Measurements from ENCODE around the gene TCOF1. TPM values are rescaled to one million over a fixed set of nuclear protein-coding genes. Genes with fewer than 3 reads are reported as not detected.
A peak's percentile ranks its signal among the peaks of the same experiment; 100 is the strongest.

TCOF1 gene
- total RNA-seq, 1 donor from 2014 or later = 32.5 TPM

DNA sequence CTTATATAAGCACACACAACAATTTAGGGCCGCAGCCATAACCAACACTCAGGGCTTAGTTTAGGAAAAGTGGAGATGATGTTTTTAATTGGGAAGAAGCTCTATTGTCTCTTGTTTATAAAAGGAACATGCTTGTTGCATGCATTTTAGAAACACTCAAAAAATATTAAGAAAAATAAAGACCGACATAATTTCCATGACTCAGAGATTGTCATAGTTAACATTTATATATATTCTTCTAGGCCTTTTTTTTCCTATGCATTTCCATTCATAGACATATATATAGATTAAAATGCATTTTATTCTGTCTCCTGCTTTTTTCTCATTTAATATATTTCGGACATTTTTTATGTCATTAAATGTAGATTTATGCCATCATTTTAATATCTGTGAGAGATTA lies 41.2 kb upstream of the TCOF1 start:
- DNase-seq (ENCODE audit: extremely low spot score, unreplicated experiment) = no peak
- no peak for TF ChIP-seq CTCF (IDR thresholded peaks at IDR 0.05)
- Mint-ChIP-seq H3K4me3 (ENCODE audit: unreplicated experiment) (no peak overlapping the region), H3K4me1 (ENCODE audit: unreplicated experiment) (peaks cover 50% of the 10 kb centered on the region), H3K36me3 (ENCODE audit: unreplicated experiment) (no peaks in the 10 kb centered on the region), H3K27ac (ENCODE audit: unreplicated experiment) (peak overlapping the region; percentile 87), H3K27me3 (ENCODE audit: unreplicated experiment) (no peaks in the 10 kb centered on the region), H3K9me3 (ENCODE audit: unreplicated experiment) (no peaks in the 10 kb centered on the region)

DNA sequence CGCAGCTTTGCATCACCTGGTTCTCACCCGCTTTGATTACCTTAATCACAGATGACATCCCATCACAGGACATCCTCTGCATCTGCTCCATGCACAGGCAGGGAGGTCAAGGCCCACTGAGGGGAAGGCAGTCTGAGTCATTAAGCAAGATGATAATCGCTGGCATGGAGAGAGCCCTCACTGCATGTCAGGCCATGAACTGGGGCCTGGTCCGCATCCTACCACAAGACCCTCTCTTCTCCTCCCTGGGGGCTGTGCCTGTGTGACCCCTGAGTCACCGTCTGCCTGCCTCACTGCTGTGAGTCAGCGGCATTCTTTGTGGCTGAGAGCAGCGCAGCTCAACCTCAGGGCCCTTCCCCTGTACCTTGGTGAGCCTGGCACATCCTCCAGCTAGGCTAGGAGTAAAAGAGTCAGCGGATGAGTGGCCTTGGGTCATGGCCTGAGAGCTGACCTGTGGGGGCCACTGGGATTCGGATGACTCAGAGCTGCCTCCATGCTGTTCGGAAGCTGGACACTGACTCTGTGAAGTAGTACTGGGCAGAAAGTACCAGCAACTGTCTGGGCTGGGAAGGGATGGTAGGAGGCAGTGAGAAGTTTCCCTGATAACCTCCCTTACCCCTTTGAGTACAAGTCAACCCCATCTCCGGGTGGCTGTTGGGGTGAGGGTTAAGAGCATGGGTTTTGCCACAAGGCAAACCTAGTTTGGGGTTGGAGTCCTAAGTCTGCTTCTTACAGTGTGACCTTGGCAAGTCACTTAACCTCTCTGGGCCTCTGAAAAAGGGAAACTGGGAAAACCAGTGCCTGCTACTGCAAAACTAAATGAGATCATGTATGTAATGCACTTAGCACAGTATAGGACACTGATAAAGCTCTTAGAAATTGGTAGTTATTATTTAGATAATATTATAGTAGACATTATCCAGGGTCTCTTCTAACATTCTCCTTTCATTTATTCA lies 40.2 kb upstream of the TCOF1 start:
- H3K27me3 Mint-ChIP-seq (ENCODE audit: unreplicated experiment) = no peaks in the 10 kb centered on the region
- peak overlapping the region; percentile 87 for H3K27ac Mint-ChIP-seq (ENCODE audit: unreplicated experiment)
- no peaks in the 10 kb centered on the region for H3K36me3 Mint-ChIP-seq (ENCODE audit: unreplicated experiment)
- TF ChIP-seq CTCF (IDR thresholded peaks at IDR 0.05) = no peak
- H3K4me3 Mint-ChIP-seq (ENCODE audit: unreplicated experiment) = no peak overlapping the region
- DNase-seq (ENCODE audit: extremely low spot score, unreplicated experiment) = no peak
- H3K9me3 Mint-ChIP-seq (ENCODE audit: unreplicated experiment) = peaks cover 3% of the 10 kb centered on the region
- peaks cover 50% of the 10 kb centered on the region for H3K4me1 Mint-ChIP-seq (ENCODE audit: unreplicated experiment)

DNA sequence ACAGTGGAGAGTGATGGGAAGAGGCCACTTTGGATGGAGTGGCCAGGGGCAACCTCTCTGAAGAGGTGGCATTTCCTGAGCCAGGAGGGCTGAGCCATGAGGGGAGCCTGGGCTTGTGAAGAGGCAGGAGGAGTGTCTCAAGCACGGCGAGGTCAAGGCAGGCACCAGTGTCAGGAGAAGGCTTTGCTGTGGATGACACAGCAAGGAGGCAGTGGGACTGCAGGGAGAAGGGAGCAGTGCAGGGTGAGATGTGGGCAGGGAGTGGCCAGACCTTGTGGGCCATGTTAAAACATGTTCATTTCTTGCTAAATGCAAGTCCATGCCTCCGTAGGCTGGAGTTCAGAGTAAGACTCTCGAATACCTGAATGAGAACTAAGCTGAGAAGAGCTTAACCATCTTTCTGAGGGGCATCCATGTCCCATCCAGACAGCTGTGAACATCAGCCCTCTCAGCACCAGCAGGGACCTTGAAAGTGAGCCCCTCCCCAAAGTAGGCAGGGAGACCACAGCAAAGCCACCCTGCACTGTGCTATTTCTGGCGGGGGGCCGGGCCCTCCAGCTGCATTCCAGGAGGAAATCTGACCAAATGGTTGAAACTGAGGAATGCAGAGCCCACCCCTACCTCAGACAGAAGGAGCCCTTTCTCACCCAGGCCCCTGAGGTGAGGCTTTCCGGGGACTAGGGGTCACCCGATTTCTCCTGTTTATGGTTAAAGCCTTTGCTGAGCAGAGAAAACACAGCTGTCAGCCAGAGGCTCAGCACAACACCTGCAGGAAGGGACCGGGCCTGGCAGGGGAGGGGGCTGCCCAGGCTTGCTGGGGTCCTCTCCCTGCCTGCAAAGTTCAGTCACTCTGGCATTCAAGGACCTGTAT lies 38.6 kb upstream of the TCOF1 start:
- DNase-seq (ENCODE audit: extremely low spot score, unreplicated experiment) = no peak
- H3K4me1 Mint-ChIP-seq (ENCODE audit: unreplicated experiment) = peaks cover 48% of the 10 kb centered on the region
- H3K36me3 Mint-ChIP-seq (ENCODE audit: unreplicated experiment) = no peaks in the 10 kb centered on the region
- H3K27ac Mint-ChIP-seq (ENCODE audit: unreplicated experiment) = peak overlapping the region; percentile 28
- TF ChIP-seq CTCF (IDR thresholded peaks at IDR 0.05) = no peak
- no peak overlapping the region for H3K4me3 Mint-ChIP-seq (ENCODE audit: unreplicated experiment)
- no peaks in the 10 kb centered on the region for H3K27me3 Mint-ChIP-seq (ENCODE audit: unreplicated experiment)
- peaks cover 3% of the 10 kb centered on the region for H3K9me3 Mint-ChIP-seq (ENCODE audit: unreplicated experiment)

- H3K36me3 Mint-ChIP-seq (ENCODE audit: unreplicated experiment) = no peaks in the 10 kb centered on the region
- TF ChIP-seq CTCF (IDR thresholded peaks at IDR 0.05) = no peak
- H3K27ac Mint-ChIP-seq (ENCODE audit: unreplicated experiment) = no peak overlapping the region
- no peak overlapping the region for H3K4me3 Mint-ChIP-seq (ENCODE audit: unreplicated experiment)
- no peaks in the 10 kb centered on the region for H3K27me3 Mint-ChIP-seq (ENCODE audit: unreplicated experiment)
- DNase-seq (ENCODE audit: extremely low spot score, unreplicated experiment) = no peak
- peaks cover 3% of the 10 kb centered on the region for H3K9me3 Mint-ChIP-seq (ENCODE audit: unreplicated experiment)
- H3K4me1 Mint-ChIP-seq (ENCODE audit: unreplicated experiment) = peaks cover 44% of the 10 kb centered on the region
Measured at GRCh38 chr5:150319484-150319790, 38.1 kb upstream of the TCOF1 start.
